ENCODE measurements around the gene RECQL5.

DNA sequence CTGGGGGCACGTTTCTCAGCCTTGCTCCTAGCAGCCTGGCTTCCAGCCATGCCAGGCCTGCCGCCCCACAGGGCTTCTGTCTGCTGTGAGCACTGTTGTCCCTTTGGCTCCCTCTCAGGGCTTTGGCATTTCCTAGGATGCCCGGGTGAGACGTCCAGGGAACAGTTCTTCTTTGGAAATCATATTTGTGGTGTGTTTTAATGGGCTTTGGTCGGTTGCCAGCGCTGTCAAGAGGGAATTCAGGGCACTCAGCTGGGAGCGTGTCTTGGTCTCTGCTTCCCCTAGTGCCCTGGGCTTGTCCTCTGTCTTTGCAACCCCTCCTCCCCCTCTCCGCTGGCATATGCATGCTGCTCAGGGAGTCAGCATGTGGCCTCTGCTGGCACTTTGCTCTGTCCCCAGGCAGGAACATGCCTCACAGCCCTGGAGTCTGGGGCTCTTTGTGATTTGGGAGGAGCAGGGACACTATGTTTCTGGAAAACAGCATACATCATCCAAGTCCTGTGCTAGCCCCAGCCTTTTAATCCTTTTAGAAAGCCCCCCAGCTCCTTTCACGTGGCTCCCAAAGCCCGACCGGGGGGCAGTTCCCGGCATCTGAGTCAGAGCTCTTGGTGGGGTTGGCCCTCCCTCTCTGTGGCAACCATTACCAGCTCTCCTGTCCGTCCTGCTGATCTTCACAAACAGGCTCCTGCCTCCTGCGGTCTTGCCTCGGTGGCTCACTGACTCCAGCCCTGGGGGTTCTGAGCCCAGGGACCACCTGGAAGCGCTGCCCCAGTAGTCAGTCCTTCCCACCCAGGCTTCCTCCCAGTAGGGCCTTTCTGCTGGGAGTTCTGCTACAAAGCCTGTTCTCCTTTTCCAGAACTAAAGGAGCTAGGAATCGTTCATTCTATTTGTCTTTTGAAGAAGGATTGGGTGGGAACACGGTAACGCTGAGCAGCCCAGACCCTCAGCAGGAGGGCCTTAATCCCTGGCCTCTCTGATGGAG lies 26.8 kb upstream of the RECQL5 start:
- TF ChIP-seq, protein P1, sequence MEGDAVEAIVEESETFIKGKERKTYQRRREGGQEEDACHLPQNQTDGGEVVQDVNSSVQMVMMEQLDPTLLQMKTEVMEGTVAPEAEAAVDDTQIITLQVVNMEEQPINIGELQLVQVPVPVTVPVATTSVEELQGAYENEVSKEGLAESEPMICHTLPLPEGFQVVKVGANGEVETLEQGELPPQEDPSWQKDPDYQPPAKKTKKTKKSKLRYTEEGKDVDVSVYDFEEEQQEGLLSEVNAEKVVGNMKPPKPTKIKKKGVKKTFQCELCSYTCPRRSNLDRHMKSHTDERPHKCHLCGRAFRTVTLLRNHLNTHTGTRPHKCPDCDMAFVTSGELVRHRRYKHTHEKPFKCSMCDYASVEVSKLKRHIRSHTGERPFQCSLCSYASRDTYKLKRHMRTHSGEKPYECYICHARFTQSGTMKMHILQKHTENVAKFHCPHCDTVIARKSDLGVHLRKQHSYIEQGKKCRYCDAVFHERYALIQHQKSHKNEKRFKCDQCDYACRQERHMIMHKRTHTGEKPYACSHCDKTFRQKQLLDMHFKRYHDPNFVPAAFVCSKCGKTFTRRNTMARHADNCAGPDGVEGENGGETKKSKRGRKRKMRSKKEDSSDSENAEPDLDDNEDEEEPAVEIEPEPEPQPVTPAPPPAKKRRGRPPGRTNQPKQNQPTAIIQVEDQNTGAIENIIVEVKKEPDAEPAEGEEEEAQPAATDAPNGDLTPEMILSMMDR (IDR thresholded peaks at IDR 0.05), result no peak
- no peak for TF ChIP-seq POLR2A (IDR thresholded peaks at IDR 0.05)
